AG08395 (cell line): ENCODE data around the gene CAPN5.
"Not testable (repeated sequence)": the region's sequence is repeated elsewhere in the genome, so short reads cannot be mapped to it uniquely, and the experiment has no call there.

ENCODE experiments used
- DNase-seq: peaks from one replicate; pipeline ENCODE4 v3.0.0; 2012; ENCODE audit warnings: mixed read lengths, low spot score

CAPN5 gene

DNA sequence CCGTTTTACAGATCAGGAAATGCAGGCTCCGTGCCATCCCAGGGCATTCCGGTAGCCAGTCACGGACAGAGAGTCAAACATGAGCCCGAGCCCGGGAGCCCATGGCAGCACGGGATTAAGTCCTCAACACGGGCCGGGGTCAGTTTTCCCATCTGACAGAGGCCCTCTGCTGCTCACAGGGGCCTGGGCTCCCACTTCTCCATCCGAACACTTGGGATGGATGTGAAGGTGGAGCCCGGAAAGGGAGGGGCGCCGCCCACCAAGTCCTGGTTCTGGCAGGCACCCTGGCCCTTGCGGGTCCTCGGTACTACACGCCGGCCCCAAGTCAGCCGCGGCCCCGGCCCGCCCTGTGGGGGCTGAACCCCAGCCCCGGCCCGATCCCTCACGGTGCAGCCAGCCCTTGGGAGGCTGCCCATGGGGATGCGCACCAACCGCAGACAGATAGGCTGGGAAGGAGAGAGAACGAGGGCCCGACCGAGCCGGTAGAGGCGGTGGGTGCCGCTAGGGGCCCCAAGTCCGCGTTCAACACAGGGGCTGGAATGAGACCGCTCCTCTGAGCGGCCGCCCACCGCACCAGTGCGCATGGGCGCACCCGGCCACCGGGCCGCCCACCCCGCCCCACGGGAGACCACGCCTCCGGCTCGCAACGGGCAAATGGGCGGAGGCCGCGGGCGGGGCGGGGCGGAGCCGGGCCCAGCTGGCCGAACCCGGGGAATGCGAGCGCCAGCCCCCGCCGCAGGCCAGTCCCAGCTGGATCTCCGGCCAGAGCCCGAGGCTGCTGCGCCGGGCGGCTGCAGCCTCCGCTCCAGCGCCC is at the start of gene CAPN5:
Gene CAPN5, plus strand, starts transcription at position 743 of the 814 bp plus-strand sequence. CDS start 17,916 bp downstream, outside the sequence.
- peak; percentile 99 for DNase-seq

DNA sequence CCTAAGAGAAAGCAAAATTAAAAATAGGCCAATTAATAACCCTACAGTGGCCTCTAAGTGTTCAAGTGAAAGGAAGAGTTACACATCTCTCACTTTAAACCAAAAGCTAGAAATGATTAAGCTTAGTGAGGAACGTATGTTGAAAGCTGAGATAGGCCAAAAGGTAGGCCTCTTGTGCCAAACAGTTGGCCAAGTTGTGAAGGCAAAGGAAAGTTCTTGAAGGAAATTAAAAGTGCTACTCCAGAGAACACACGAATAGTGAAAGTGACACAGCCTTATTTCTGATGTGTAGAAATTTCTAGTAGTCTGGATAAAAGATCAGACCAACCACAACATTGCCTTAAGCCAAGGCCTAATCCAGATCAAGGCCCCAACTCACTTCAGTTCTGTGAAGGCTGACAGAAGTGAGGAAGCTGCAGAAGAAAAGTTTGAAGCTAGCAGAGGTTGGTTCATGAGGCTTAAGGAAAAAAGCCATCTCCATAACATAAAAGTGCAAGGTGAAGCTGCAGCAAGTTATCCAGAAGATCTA is 48.3 kb upstream of the CAPN5 start:
- DNase-seq = not testable (repeated sequence)

DNA sequence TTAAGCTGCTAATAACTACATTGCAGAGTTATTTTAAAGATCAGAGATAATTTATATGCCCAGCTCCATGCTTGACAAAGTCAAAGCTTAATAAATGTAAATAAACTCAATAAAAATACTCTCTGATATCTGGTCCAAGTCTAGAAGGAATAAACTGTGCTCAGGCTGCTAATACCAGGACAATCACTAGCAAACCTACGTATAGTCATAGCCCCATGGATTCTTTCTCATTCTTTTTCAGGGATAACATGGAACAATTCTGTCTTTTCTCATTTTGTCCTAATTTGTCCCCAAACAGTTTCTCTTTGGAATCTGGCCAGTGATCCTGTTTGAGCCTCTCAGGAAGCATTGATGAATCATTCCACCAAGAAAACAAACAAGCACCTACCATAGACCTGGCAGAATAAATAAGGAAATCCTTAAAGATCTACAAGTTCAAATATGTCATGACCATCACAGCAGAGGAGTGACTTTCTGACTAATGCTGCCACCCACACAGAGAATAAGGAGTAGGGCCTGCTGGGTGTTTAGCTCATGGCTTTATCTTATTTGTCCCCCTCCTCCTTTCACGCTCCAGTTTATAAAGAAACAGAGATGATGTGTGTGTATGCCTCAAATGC is 46.7 kb upstream of the CAPN5 start:
- DNase-seq = peak; percentile 5

DNA sequence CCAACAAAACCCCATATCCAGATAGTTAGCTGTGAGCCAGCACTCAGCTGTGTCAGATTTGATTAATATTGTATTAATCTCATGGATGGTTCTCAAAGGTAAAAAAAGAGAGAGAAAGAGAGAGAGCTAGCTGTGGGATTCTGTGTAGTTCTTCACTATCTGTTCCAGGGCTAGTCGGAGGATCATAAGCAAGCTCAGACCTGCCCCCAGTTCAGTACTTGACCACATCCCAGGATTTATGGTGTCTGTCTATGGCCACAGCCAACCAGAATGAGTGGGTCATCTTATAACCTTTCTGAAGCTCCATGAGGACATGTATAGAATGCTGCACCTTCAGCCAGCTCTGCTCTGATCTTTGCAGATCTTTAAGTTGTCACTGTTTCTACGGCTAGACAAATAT is 46.0 kb upstream of the CAPN5 start:
- no peak for DNase-seq

DNA sequence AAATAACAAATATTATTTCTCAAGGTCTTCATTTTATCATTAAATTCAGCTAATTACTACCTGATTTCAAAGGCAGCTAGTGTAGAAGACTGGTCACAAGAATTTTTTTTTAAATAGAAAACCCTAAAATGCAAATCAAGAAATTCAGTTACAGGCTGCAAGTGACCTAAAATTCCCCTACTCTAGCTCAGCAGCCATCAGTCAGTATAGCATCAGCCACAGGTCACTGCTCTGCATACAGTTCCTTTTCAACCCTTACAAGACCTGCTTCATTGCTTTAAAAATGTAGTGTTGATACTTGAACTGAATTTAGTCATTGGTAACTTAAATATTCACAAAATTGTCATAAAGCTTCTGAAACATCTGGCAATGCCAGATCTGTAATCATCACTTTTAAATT is 42.0 kb upstream of the CAPN5 start:
- DNase-seq = no peak

DNA sequence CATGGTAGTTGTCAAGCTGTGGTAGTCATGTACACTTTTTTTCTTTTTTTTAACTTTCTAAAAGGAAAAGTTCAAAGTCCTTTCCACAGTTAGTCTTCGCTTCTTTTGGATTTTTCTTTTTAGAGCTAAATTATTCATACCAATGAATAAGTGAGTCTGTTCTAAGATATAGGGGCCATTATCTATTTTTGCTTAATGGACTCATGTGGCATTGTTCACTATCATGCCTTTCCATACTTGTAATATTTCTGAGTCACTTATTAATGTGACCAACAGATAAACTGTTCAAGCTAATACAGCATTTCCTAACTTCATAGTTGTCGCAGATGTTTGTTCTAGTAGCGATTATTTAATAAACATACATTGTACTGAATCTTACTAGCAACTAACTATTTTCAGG is 40.5 kb upstream of the CAPN5 start:
- no peak for DNase-seq

DNA sequence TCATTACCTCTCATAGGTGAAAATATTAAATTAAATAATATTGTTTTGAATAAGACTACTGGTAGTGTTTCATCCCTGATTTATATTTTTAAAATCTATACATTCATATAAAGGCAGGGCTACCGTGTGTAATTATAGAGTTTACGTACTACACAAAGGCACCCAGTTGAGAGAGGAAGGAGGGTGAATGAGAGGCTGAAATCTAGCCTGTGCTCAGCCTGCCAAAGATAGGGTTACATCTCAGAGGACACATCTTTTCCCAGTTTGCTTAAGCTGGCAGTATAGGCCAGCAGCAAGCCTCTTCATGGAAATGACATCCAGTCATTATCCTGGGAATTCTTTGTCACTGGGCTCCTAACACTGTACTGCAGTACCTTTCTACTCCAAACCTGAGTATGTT is 40.0 kb upstream of the CAPN5 start:
- DNase-seq = no peak

DNA sequence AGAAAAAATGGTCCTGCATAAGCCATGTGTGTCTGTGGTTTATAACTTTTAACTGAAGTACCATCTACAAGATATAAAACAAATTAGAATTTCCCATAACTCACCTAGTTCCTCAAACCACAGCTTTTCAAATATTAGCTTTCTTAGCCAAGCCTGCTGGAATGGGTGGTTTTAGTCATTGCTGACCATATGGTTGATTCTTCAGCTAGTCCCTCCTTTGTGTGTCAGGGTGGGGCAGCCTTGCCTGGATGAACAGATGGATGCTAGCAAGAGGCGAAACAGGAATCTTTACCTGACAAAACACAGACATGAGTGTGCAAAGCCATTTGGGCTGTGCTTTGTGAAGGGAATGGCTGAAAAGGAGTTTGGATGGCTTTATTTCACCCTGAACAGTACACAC is 39.5 kb upstream of the CAPN5 start:
- peak; percentile 25 for DNase-seq

DNA sequence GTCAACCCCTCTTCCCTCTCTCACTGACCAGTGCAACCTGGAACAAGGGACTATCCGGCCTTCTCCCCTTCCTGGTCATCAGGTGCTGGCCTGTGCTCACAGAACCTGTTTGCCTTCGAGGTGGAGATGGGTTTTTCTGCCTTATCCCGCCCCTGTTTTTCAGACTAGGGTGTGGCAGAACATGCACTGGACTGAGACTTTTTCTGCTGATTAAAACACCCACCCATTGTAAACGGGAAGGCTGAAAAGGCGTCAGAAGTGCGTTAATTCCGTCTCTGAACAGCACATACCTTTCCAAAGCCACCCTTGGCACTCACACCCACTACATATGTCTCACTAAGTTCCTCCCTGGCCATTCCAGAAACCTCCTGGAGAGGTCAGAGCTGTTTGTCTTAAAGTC is 36.9 kb upstream of the CAPN5 start:
- no peak for DNase-seq

DNA sequence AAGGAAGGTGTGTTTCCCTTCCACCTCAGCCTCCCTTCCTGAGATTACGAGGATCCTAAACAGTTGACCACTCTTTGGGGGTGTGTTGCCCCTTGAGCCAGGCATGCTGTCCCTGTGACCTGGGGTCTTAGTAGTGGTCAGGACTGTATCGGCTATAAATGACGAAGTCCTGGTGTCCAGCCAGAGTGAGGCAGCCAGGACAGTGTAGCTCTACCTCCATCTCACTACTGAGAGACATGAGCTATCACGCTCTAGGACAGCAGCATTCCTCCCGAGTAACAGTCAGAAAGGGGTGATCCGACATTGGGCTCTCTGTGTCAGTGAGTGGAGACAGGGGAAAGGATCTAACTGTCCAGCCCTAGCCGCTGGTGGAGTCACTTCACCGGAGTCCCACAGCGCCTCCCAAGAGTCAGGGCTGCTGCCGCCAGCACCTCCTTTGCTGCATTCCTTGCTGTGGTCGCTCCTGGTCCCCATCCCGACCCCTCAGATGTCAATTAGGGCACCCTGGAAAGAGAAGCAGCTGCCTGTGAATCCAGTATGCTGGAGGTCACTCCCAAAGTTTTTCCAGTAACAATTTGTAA is 35.8 kb upstream of the CAPN5 start:
- no peak for DNase-seq

DNA sequence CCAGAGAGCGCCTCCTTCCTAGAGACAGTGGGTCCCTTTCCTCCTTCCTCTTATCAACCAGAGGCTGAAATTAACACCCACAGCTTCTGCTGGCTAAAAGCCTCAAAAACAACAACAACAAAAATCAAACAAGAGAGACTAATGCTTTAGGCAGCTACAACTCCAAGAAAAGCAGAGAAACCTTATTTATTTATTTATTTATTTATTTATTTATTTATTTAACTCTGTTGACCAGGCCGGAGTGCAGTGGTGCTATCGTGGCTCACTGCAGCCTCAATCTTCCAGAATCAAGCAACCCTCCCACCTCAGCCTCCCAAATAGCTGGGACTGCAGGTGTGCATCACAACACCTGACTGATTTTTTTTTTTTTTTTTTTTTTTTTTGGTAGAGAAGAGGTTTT is 35.2 kb upstream of the CAPN5 start:
- DNase-seq = no peak

DNA sequence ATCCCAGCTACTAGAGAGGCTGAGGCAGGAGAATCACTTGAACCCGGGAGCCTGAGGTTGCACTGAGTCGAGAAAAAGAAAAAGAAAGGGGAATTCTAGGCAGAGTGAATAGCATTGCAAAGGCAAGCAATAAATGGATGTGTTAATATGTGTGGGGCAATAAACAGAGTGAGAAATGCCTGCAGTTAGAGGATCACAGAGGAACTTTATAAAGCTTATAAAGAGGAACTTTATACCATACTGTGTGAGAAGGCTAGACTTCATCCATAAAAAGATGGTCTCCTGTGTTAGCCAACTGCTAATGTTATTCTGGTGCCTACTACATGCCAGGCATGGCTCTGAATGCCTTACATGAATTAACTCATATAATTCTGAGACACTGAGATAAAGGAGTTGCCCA is 31.7 kb upstream of the CAPN5 start:
- DNase-seq = no peak

DNA sequence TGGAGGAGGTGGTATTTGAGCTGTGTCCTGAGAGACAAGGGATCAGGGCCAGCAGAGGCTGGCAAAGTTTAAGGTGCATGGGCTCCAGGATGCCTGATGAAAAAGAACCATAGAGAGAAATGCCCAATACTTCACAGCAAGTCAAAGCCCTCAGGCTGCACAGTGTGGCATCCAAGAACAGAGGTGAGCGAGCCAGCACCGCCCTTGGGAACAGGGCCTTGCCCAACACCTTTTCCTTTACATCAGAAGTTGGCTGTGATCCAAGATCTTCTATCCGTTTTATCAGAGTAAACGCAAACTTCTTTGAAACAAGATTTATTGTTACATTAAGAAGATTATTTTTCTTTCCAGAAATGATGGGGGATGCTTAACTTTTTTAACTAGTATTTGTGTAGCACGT is 31.2 kb upstream of the CAPN5 start:
- no peak for DNase-seq

DNA sequence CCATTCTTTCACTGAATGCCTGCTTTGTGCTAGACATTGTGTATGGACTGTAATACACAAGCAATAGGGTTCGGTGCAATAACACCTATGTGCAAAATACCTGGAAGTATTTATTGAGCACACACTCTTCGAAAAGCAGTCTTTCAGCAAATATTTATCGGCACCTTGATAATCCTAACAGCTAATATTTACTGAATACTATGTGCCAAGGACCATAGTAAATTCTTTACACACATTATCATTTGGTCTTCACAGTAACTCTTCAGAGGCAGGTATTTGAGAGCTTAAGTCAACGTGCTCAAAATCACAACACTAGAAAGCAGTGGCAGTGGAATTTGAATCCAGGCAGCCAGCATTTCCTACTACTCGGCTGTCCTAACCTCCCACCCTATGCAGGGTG is 30.4 kb upstream of the CAPN5 start:
- DNase-seq = no peak

DNA sequence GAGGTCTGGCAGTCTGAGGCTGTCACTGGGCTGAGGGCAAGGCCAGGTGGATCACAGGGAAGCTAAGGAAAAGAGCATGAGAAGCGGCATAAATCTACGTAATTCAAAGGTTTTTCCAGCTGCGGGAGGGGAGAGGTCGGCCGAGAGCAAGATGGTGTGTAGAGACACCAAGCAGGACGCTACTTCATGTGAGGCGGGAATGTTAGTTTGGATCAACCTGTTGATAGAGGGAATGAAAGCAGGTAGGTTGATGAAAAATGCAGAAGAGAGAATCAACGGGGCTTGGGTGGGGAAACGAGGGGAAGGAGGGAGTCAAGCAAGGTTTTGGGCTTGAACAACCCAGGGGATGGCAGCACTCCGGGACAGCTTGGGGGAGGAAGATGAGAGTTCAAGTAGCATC is 29.7 kb upstream of the CAPN5 start:
- DNase-seq = no peak

DNA sequence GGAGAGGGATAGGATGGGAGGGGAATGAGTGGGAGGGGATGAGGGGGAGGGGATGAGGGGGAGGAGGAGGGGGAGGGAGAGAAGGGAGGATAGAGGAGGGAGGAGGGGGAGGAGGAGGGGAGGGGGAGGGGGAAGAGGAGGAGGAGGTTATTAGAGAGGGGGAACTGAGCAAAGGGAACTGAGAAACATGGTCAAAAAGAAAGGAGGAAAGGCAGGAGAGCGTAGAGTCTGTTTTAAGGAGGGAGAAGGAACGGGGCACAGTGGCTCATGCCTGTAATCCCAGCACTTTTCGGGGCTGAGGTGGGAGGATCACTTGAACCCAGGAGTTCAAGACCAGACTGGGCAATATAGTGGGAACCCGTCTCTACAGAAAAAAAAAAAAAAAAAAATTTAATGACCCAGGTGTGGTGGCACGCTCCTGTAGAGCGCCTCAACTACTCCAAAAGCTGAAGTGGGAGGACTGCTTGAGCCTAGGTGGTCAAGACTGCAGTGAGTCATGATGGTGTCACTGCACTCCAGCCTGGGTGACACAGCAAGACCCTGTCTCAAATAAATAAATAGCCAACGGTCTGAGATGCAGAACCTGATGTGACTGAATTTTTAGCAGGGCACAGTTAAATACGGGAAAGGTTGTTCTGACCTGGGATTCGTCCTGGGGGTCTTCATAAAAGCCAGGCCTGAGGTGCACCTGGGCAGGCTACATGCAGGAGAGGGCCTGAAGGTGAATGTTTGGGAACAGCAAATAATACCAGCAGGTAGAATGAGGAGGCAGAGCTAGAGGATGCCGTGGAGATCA is 28.5 kb upstream of the CAPN5 start:
- no peak for DNase-seq

DNA sequence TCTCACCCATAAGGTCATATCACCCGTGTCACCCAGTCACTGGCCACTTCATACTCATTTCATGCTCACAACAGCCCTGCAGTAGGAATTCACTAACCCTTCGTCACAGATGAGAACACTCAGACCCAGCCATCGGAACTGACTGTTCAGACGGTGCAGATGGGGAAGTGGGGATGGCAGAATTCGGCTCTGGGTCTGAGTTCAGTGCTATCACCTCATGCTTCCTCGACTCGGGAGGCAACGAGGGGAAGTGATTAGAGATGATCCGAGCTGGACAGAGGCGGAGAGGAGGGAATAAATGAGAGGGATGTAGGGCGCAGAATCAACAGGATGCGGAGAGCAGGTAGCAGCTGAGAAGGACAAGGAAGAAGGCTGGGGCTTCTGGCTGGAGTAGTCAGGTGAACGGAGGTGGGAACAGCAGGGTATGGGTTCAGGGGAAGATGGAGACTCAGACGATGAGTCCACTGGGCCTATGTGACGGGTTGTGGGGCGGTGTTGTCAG is 27.9 kb upstream of the CAPN5 start:
- no peak for DNase-seq

DNA sequence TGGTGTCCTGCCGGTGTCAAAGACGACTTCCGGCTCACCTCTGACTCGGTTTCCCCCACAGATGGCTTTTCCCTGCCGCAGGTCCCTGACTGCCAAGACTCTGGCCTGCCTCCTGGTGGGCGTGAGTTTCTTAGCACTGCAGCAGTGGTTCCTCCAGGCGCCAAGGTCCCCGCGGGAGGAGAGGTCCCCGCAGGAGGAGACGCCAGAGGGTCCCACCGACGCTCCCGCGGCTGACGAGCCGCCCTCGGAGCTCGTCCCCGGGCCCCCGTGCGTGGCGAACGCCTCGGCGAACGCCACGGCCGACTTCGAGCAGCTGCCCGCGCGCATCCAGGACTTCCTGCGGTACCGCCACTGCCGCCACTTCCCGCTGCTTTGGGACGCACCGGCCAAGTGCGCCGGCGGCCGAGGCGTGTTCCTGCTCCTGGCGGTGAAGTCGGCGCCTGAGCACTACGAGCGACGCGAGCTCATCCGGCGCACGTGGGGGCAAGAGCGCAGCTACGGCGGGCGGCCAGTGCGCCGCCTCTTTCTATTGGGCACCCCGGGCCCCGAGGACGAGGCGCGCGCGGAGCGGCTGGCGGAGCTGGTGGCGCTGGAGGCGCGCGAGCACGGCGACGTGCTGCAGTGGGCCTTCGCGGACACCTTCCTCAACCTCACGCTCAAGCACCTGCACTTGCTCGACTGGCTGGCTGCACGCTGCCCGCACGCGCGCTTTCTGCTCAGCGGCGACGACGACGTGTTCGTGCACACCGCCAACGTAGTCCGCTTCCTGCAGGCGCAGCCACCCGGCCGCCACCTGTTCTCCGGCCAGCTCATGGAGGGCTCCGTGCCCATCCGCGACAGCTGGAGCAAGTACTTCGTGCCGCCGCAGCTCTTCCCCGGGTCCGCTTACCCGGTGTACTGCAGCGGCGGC is 27.0 kb upstream of the CAPN5 start:
- DNase-seq = peak; percentile 43

DNA sequence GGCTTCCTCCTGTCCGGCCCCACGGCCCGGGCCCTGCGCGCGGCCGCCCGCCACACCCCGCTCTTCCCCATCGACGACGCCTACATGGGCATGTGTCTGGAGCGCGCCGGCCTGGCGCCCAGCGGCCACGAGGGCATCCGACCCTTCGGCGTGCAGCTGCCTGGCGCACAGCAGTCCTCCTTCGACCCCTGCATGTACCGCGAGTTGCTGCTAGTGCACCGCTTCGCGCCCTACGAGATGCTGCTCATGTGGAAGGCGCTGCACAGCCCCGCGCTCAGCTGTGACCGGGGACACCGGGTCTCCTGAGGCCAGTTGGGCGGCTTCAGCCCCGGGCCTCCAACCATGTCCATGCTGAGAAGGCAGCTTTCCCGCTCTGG is 26.4 kb upstream of the CAPN5 start:
- no peak for DNase-seq

DNA sequence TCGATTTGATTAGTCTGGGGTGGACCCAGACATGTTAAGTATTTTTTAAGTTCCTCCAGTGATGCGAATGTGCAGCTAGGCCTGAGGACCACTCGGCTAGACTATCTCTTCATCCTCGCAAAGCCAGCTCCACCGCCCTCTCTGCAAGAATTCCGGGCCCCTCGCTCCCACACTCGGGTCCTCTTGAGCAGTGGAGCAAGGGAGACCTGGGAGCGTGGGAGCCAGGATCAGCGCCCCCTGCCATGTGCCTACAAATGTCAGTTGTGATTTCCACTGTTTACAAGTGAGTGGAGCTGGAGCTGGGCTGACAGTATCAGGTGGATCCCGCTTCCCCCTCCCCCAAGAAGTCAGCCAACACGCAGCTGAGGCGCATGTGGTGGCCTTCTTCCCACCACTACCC is 25.9 kb upstream of the CAPN5 start:
- no peak for DNase-seq

DNA sequence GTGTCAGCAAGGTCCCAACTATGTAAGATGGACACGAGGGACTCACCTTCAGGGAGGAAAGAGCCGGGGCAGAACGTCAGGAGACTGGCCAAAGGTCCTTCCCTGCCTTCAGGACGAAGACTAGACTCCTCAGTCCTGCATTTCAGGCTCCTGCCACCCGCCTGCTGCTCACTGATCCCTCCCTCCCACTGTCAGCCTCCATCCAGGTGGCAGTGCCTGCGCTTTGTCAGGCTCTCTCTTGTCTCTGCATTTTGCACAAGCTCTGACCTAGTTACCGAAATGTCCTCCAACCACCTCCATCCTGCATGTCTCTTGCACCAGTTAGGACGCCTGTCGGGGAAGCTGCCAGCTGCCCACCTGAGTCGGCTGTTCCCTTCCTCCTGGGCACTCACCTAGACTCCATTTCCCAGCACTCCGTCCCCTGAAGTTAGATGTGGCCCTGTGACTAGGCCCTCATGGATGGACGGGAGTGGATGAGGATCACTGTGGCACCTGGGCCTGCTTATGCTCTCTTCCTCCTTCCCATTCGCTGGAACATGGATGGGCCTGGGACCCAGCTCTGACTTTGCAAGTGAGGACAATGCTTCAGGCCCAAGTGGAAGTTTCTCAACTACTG is 24.6 kb upstream of the CAPN5 start:
- DNase-seq = no peak
